ENCODE results near the gene SETD2.

DNA sequence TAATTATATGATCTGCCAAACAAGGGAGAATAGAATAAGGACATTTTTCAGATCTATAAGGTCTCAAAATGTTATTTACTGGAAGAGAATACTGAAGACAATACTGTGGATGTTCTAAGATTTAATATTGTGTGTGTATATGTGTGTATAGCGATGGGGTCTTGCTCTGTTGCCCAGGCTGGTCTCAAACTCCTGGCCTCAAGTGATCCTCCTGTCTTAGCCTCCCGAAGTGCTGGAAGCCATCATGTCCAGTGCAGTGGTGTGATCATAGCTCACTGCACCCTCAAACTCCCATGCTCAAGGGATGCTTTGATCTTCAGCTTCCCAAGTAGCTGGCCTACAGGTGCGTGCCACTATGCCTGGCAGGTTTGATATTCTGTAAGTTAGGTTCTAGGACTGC is 93.1 kb downstream of the SETD2 start:
- no peak for TF ChIP-seq CTCF (conservative IDR thresholded peaks at IDR 0.05; ENCODE audit: low read depth, low read length)
- TF ChIP-seq EZH2 (IDR thresholded peaks at IDR 0.05; ENCODE audit: borderline replicate concordance, low read depth, low read length, poor library complexity, severe bottlenecking): no peak

All from A673 (cell line).